ENCODE data around the gene HMGXB4.

- peak; percentile 55 to 88 for TF ChIP-seq POLR2A (IDR thresholded peaks at IDR 0.05; ENCODE audit: control extremely low read depth in 1 of 2, low read depth in 2 of 2, low read length in 2 of 2)
- TF ChIP-seq MAX (IDR thresholded peaks at IDR 0.05): peak; percentile 36; the same call in 1 of the 2 replicates
- no peak for TF ChIP-seq ATF3 (IDR thresholded peaks at IDR 0.05; ENCODE audit: insufficient read depth, low read depth, low read length)
- peak; percentile 65 for TF ChIP-seq POLR2AphosphoS5 (IDR thresholded peaks at IDR 0.05; ENCODE audit: low read depth, low read length)
- TF ChIP-seq JUND (IDR thresholded peaks at IDR 0.05; ENCODE audit: low read length): 0 out of 2 replicates have a peak, but pooled peaks have one; percentile 20
- TF ChIP-seq NRF1 (IDR thresholded peaks at IDR 0.05; ENCODE audit: low read depth, low read length): no peak
- no peak for TF ChIP-seq USF2 (IDR thresholded peaks at IDR 0.05; ENCODE audit: low read length)
- TF ChIP-seq CHD1 (IDR thresholded peaks at IDR 0.05; ENCODE audit: low read depth, low read length): peak; percentile 84
- TF ChIP-seq EZH2 (IDR thresholded peaks at IDR 0.05; ENCODE audit: low read depth, low read length, severe bottlenecking): no peak
These were observed at the start of gene HMGXB4 for GRCh38 chr22:35257321-35258190.

All from H1 (cell line).